Measurements from ENCODE around the gene DLX3.

DLX3 gene

GRCh38 chr17:49972486-49973270, 22.3 kb downstream of the DLX3 start:
- no peak for DNase-seq (ENCODE audit: low read depth, low spot score)

- peak; percentile 42 for DNase-seq (ENCODE audit: low read depth, low spot score)
These were observed 23.1 kb downstream of the DLX3 start for GRCh38 chr17:49971848-49972485.

- DNase-seq (ENCODE audit: low read depth, low spot score), result no peak
These were observed 23.7 kb downstream of the DLX3 start for GRCh38 chr17:49971199-49971847.

GRCh38 chr17:49970498-49970897, 24.5 kb downstream of the DLX3 start:
- DNase-seq (ENCODE audit: low read depth, low spot score), result no peak

- no peak for DNase-seq (ENCODE audit: low read depth, low spot score)
These were observed 25.1 kb downstream of the DLX3 start for GRCh38 chr17:49969795-49970389.

- no peak for DNase-seq (ENCODE audit: low read depth, low spot score)
These were observed 25.8 kb downstream of the DLX3 start, which contains the start of gene DLX4 for GRCh38 chr17:49969134-49969759. Gene DLX4, plus strand, starts transcription at chr17:49969190. Its CDS starts 279 bp downstream, at chr17:49969469.

GRCh38 chr17:49968405-49969133, 26.5 kb downstream of the DLX3 start:
- peak; percentile 87 for DNase-seq (ENCODE audit: low read depth, low spot score)

GRCh38 chr17:49967621-49968404, 27.2 kb downstream of the DLX3 start:
- DNase-seq (ENCODE audit: low read depth, low spot score), result no peak

GRCh38 chr17:49967205-49967604, 27.8 kb downstream of the DLX3 start:
- DNase-seq (ENCODE audit: low read depth, low spot score), result no peak

- no peak for DNase-seq (ENCODE audit: low read depth, low spot score)
These were observed 28.3 kb downstream of the DLX3 start for GRCh38 chr17:49966767-49967166.

GRCh38 chr17:49965524-49965909, 29.5 kb downstream of the DLX3 start:
- no peak for DNase-seq (ENCODE audit: low read depth, low spot score)

- no peak for DNase-seq (ENCODE audit: low read depth, low spot score)
These were observed 30.1 kb downstream of the DLX3 start for GRCh38 chr17:49964769-49965523.

- no peak for DNase-seq (ENCODE audit: low read depth, low spot score)
These were observed 30.7 kb downstream of the DLX3 start for GRCh38 chr17:49964303-49964768.

- peak; percentile 44 for DNase-seq (ENCODE audit: low read depth, low spot score)
These were observed 31.3 kb downstream of the DLX3 start for GRCh38 chr17:49963626-49964302.

- no peak for DNase-seq (ENCODE audit: low read depth, low spot score)
These were observed 31.8 kb downstream of the DLX3 start for GRCh38 chr17:49963309-49963625.

GRCh38 chr17:49962599-49963308, 32.3 kb downstream of the DLX3 start:
- no peak for DNase-seq (ENCODE audit: low read depth, low spot score)

- peak; percentile 81 for DNase-seq (ENCODE audit: low read depth, low spot score)
These were observed 35.7 kb downstream of the DLX3 start for GRCh38 chr17:49959183-49959935.

- DNase-seq (ENCODE audit: low read depth, low spot score), result no peak
These were observed 36.3 kb downstream of the DLX3 start for GRCh38 chr17:49958723-49959122.
